ENCODE measurements around the gene NEURL1B. TPM values are rescaled to one million over a fixed set of nuclear protein-coding genes. Genes with fewer than 3 reads are reported as not detected.
"Not testable (repeated sequence)": the region's sequence is repeated elsewhere in the genome, so short reads cannot be mapped to it uniquely, and the experiment has no call there.

NEURL1B gene
- under 1 TPM in 1 of 2 experiments, not detected in 1; 0.04 TPM for total RNA-seq

- CTCF ChIA-PET = no interaction called here
- POLR2A ChIA-PET = no interaction called here
These were observed at the start of gene NEURL1B for GRCh38 chr5:172640822-172641358. NEURL1B (plus strand) TSS chr5:172641263; CDS start chr5:172641407, 144 bp downstream.

GRCh38 chr5:172591636-172592035 lies 49.4 kb upstream of the NEURL1B start:
- POLR2A ChIA-PET = interaction anchor here (0.7 kb wide), 1 partner anchor 141 kb away, joined by 3 read pairs; no protein-coding TSS in a partner anchor
- CTCF ChIA-PET = no interaction called here

GRCh38 chr5:172592881-172593280 lies 48.2 kb upstream of the NEURL1B start:
- CTCF ChIA-PET = no interaction called here
- POLR2A ChIA-PET = no interaction called here

GRCh38 chr5:172593306-172593705 lies 47.8 kb upstream of the NEURL1B start:
- ChIA-PET CTCF (no interaction called here), POLR2A (no interaction called here)

GRCh38 chr5:172593721-172594235 lies 47.3 kb upstream of the NEURL1B start:
- POLR2A ChIA-PET = no interaction called here
- CTCF ChIA-PET = no interaction called here

GRCh38 chr5:172594431-172594830 lies 46.6 kb upstream of the NEURL1B start:
- ChIA-PET CTCF (no interaction called here), POLR2A (no interaction called here)

- ChIA-PET POLR2A (no interaction called here), CTCF (no interaction called here)
These were observed 46.1 kb upstream of the NEURL1B start for GRCh38 chr5:172594867-172595466.

GRCh38 chr5:172595596-172596455 lies 45.2 kb upstream of the NEURL1B start:
- CTCF ChIA-PET = no interaction called here
- POLR2A ChIA-PET = no interaction called here

GRCh38 chr5:172596638-172597231 lies 44.3 kb upstream of the NEURL1B start:
- ChIA-PET CTCF (no interaction called here), POLR2A (no interaction called here)

- CTCF ChIA-PET = no interaction called here
- POLR2A ChIA-PET = no interaction called here
These were observed 43.3 kb upstream of the NEURL1B start for GRCh38 chr5:172597755-172598155.

GRCh38 chr5:172598251-172599203 lies 42.5 kb upstream of the NEURL1B start:
- ChIA-PET CTCF (no interaction called here), POLR2A (no interaction called here)

GRCh38 chr5:172599204-172599567 lies 41.9 kb upstream of the NEURL1B start:
- POLR2A ChIA-PET = no interaction called here
- CTCF ChIA-PET = no interaction called here

GRCh38 chr5:172600571-172600970 lies 40.5 kb upstream of the NEURL1B start:
- CTCF ChIA-PET = no interaction called here
- POLR2A ChIA-PET = no interaction called here

GRCh38 chr5:172601576-172601975 lies 39.5 kb upstream of the NEURL1B start:
- POLR2A ChIA-PET = not testable (repeated sequence)
- CTCF ChIA-PET = interaction anchor here (0.6 kb wide), 1 partner anchor 1645 kb away, joined by 3 read pairs; no protein-coding TSS in a partner anchor

GRCh38 chr5:172602783-172603231 lies 38.3 kb upstream of the NEURL1B start:
- ChIA-PET POLR2A (no interaction called here), CTCF (no interaction called here)

- POLR2A ChIA-PET = no interaction called here
These were observed 37.7 kb upstream of the NEURL1B start for GRCh38 chr5:172603251-172603806.

GRCh38 chr5:172605466-172605865 lies 35.6 kb upstream of the NEURL1B start:
- ChIA-PET CTCF (no interaction called here), POLR2A (no interaction called here)

More at GRCh38 chr5:172603251-172603806, 37.7 kb upstream of the NEURL1B start:
- CTCF ChIA-PET = no interaction called here

- POLR2A ChIA-PET = no interaction called here
- CTCF ChIA-PET = interaction anchor here (1.0 kb wide), 1 partner anchor 91 kb away, joined by 3 read pairs; no protein-coding TSS in a partner anchor
These were observed 34.8 kb upstream of the NEURL1B start for GRCh38 chr5:172606156-172606785.
